ENCODE data around the gene RPP14. TPM values are rescaled to one million over a fixed set of nuclear protein-coding genes. Genes with fewer than 3 reads are reported as not detected.
A peak's percentile ranks its signal among the peaks of the same experiment; 100 is the strongest.

The RPP14 gene
- total RNA-seq, 1 experiment from 2014 or later, result 30.0 TPM

- H3K79me2 ChIP-seq (ENCODE audit: low read length), result 0 out of 2 replicates have a peak, but pooled peaks cover under 1% of the 10 kb centered on the region
- H3K27ac ChIP-seq (ENCODE audit: low read length), result peak overlapping the region; percentile 38
- ChIA-PET POLR2A (ENCODE audit: unreplicated experiment) (no interaction called here), CTCF (no interaction called here)
- H3K4me1 ChIP-seq (ENCODE audit: insufficient read depth, low read length), result peaks cover 18% of the 10 kb centered on the region
- ATAC-seq (no peak), DNase-seq (no peak)
- H3K27me3 ChIP-seq (ENCODE audit: low read length), result no peaks in the 10 kb centered on the region
- no TSS peak for BruUV-seq (replicated peaks)
- H3F3A ChIP-seq (ENCODE audit: low read length, unreplicated experiment), result peaks cover under 1% of the 10 kb centered on the region
- H3K9ac ChIP-seq (ENCODE audit: low read length), result no peak overlapping the region
- intact Hi-C loops (cut with micrococcal nuclease), result no loop called here
- no peak overlapping the region for H3K4me2 ChIP-seq (ENCODE audit: low read length)
- no peaks in the 10 kb centered on the region for H3K9me3 ChIP-seq (ENCODE audit: low read length)
- no peak overlapping the region for H3K4me3 ChIP-seq (ENCODE audit: low read length)
- H4K20me1 ChIP-seq (ENCODE audit: low read length), result no peaks in the 10 kb centered on the region
- H3K9me2 ChIP-seq (replicated peaks; ENCODE audit: low read length), result no peaks in the 10 kb centered on the region
- H2AFZ ChIP-seq (ENCODE audit: low read length), result no peak overlapping the region
- TF ChIP-seq CTCF (conservative IDR thresholded peaks at IDR 0.05; ENCODE audit: low read depth, low read length), result no peak
- no peak for TF ChIP-seq EZH2phosphoT487 (IDR thresholded peaks at IDR 0.05; ENCODE audit: borderline replicate concordance, low read length)
- TF ChIP-seq EZH2 (IDR thresholded peaks at IDR 0.05; ENCODE audit: low read length, unreplicated experiment), result no peak
- no peaks in the 10 kb centered on the region for H3K36me3 ChIP-seq (ENCODE audit: low read depth, low read length)
These were observed 34.7 kb downstream of the RPP14 start for GRCh38 chr3:58340594-58341244.

- Histone ChIP-seq H3K9me2 (replicated peaks; ENCODE audit: low read length) (no peaks in the 10 kb centered on the region), H3K79me2 (ENCODE audit: low read length) (no peaks in the 10 kb centered on the region), H3K27ac (ENCODE audit: low read length) (peak overlapping the region; percentile 38), H4K20me1 (ENCODE audit: low read length) (no peaks in the 10 kb centered on the region), H3K4me3 (ENCODE audit: low read length) (no peak overlapping the region), H3K9ac (ENCODE audit: low read length) (no peak overlapping the region), H3K4me2 (ENCODE audit: low read length) (no peak overlapping the region), H3K36me3 (ENCODE audit: low read depth, low read length) (no peaks in the 10 kb centered on the region), H2AFZ (ENCODE audit: low read length) (no peak overlapping the region), H3K27me3 (ENCODE audit: low read length) (no peaks in the 10 kb centered on the region), H3F3A (ENCODE audit: low read length, unreplicated experiment) (no peaks in the 10 kb centered on the region), H3K9me3 (ENCODE audit: low read length) (no peaks in the 10 kb centered on the region), H3K4me1 (ENCODE audit: insufficient read depth, low read length) (peaks cover 19% of the 10 kb centered on the region)
- intact Hi-C loops (cut with micrococcal nuclease), result no loop called here
- ATAC-seq (peak; percentile 78), DNase-seq (peak; percentile 54)
- POLR2A ChIA-PET (ENCODE audit: unreplicated experiment), result no interaction called here
- TF ChIP-seq EZH2 (IDR thresholded peaks at IDR 0.05; ENCODE audit: low read length, unreplicated experiment) (no peak), EZH2phosphoT487 (IDR thresholded peaks at IDR 0.05; ENCODE audit: borderline replicate concordance, low read length) (no peak), CTCF (conservative IDR thresholded peaks at IDR 0.05; ENCODE audit: low read depth, low read length) (no peak)
- no TSS peak for BruUV-seq (replicated peaks)
- CTCF ChIA-PET, result no interaction called here
These were observed 35.3 kb downstream of the RPP14 start for GRCh38 chr3:58341376-58341775.

- no TSS peak for BruUV-seq (replicated peaks)
- Histone ChIP-seq H3K27ac (ENCODE audit: low read length) (no peak overlapping the region), H3K9me2 (replicated peaks; ENCODE audit: low read length) (no peaks in the 10 kb centered on the region), H3K27me3 (ENCODE audit: low read length) (no peaks in the 10 kb centered on the region), H3K9ac (ENCODE audit: low read length) (no peak overlapping the region), H3K79me2 (ENCODE audit: low read length) (no peaks in the 10 kb centered on the region), H3K4me3 (ENCODE audit: low read length) (no peak overlapping the region), H3K4me2 (ENCODE audit: low read length) (no peak overlapping the region), H3F3A (ENCODE audit: low read length, unreplicated experiment) (no peaks in the 10 kb centered on the region), H4K20me1 (ENCODE audit: low read length) (no peaks in the 10 kb centered on the region), H3K36me3 (ENCODE audit: low read depth, low read length) (no peaks in the 10 kb centered on the region), H3K9me3 (ENCODE audit: low read length) (no peaks in the 10 kb centered on the region), H2AFZ (ENCODE audit: low read length) (no peak overlapping the region), H3K4me1 (ENCODE audit: insufficient read depth, low read length) (peaks cover 14% of the 10 kb centered on the region)
- no peak for ATAC-seq
- intact Hi-C loops (cut with micrococcal nuclease), result no loop called here
- ChIA-PET CTCF (no interaction called here), POLR2A (ENCODE audit: unreplicated experiment) (no interaction called here)
- DNase-seq, result no peak
- TF ChIP-seq EZH2phosphoT487 (IDR thresholded peaks at IDR 0.05; ENCODE audit: borderline replicate concordance, low read length) (no peak), CTCF (conservative IDR thresholded peaks at IDR 0.05; ENCODE audit: low read depth, low read length) (no peak), EZH2 (IDR thresholded peaks at IDR 0.05; ENCODE audit: low read length, unreplicated experiment) (no peak)
These were observed 36.6 kb downstream of the RPP14 start for GRCh38 chr3:58342676-58343075.

All from PC-3 (cell line).